Stimulated activated CD4-positive, alpha-beta T cell treated with anti-CD3 and anti-CD28 coated beads, Interleukin-1b, Interleukin-23, amount 100 ng/mL, for 1 hour (primary cell): ENCODE data around the gene ARHGAP12.

Source experiments
- DNase-seq, 2 donors: peaks; one replicate each; pipeline ENCODE4 v3.0.0-alpha.2; 2020; ENCODE audit warnings: low read depth in 2 of 2

Gene ARHGAP12

DNA sequence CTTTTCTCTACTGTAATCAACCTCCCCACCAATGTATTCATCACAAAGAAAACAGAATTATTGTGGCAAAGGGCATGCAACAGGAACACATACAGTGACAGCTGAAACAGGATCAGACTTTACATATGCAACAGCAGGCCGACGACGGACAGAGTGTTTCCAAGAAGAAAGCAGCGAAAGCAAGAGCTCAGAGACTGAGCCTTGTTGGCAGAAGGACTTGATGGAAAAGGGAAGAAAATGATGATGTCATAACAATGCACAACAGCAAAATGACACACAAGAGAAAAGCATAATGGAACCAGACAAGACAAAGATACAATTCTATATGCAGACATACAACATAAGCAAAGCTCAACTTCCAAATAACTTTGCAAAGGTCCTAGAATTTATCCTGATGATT is 106.5 kb downstream of the ARHGAP12 start:
- DNase-seq, result no peak

DNA sequence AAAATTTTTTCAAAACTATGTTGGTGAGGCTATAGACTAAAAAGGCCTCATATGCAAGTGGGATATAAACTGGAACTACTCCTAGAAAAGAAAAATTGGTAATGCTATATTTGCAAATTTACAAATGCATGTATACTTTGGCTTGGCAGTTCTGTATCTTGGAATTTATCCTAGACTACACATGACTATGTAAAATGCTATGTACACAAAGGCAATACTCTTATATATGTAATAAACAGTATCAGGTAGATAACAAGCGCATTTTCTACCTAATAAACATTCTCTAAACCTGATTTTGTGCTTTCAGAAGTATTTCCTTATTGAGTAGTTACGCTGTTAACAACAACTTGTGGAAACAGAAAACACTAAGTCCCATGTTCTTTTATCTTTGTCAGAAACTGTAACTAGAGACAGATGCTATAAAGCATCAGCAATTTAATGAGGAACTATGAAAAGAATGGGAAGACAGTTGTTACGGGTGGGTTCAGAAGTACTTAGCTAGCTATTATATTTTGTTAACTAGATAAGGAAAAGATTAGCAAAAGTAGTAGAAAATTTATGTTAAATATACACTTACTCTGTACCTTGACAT is 107.8 kb downstream of the ARHGAP12 start:
- DNase-seq, result no peak

DNA sequence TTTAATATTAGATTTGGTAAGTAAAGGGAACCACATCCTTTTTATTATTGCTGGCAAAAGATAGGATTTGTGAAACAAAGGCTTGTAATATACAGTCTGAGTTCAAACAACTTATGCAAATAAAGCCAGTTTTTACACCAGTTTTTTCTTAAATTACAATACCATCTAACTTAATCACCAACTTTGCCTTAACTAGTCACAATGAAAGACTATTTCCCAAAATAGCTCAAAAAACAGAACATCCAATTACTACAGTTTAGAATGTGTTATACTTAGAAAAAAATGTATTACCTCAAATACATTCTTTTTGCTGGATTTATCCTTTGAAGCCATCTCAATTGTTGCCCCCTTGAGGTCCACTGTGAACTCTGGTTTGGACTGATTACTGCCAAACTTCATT is 108.5 kb downstream of the ARHGAP12 start:
- DNase-seq, result no peak

DNA sequence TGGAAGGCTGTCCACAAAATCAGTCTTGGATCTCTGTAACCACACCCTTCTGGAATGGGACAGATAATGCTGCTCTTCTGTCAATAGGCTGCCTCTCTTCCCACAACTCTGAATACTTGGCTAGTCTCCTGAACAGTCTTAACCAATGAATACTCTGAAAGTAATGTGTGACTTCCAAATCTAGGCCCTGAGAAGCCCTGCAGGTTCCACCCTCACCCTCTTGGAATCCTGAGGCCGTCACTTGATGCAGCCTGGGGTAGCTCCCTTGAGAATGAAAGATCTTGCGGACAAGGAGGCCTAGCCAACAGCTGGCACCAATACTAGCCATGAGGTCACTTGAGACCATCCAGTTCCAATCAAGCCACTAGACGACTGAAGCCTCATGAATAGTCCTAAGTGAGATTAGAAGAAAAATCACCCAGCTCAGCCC is 109.2 kb downstream of the ARHGAP12 start:
- DNase-seq, result no peak

DNA sequence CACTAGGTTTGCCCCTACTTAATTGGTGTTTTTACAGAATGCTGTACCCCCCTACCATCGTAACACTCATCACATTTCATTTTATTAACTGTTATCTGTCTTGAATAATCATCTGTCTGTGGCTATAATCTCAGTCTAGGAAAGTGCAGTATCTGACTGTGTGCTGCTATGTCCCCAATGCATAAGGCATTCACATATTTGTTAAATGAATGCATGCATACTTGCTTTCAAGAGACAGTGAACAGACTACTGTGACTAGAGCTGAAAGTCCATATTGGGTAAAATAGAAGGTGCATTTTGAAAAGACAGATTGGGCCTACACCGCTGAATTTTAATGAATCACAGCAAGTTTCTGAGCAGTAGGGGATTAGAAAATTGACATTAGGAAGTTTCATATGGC is 112.3 kb downstream of the ARHGAP12 start:
- no peak for DNase-seq

DNA sequence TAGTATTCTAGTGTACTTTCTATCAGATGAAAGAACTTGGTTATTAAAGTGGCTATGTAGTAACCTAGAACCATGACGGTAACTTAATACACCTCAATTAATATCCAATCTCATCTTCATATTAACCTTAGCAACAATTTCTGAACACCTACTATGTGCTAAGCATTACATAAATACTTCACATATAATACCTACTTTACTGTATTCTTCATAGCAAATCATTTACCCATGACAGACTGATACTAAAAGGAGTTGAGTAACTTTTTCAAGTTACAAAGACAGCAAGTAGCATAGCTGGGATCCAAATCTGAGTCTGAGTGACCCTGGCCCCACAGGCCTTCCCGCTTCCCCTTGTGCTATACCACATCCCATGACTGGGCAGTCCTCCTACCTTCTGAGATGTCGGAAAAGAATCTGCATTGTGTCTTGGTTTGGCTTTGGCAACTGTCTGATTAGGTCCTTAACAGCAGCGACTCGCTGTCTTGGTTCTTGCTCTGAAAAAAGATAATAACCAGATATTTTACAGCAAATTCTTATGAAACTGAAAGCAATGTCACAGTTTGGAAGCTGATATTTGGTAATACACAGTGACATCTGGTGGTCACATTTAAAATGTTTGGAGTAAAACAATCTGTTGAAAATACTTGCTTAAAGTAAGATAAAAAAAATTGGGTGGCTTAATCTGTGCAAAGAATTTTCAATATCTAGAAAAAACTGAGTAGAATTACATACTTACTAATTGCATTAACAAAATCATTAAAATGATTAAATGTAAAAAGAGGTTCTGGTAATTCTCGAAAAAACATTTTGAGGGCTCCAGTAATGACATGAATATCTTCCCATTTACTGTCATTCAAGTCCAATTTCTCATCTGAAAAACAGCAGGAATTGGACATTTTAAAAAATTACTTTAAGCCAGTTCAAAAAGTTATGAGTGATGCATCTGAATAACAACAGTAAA is 120.1 kb downstream of the ARHGAP12 start:
- no peak for DNase-seq

DNA sequence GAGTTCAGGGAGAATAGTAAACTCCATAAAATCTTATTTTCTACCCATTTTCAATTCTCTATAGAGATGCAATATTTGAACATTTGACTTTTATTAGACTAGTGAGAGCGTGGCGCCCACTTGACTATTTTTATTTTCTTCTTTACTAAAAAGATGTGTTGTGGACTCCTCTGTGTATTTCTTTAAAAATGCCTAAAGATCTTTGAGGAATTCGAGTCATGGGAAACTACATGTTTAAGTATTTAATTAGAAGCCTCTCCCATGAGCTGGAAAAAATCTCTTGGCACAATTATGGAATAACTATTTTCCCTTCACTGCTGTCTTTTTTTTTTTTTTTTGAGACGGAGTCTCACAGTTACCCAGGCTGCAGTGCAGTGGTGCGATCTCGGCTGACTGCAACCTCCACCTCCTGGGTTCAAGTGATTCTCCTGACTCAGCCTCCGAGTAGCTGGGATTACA is 124.2 kb downstream of the ARHGAP12 start:
- no peak for DNase-seq

DNA sequence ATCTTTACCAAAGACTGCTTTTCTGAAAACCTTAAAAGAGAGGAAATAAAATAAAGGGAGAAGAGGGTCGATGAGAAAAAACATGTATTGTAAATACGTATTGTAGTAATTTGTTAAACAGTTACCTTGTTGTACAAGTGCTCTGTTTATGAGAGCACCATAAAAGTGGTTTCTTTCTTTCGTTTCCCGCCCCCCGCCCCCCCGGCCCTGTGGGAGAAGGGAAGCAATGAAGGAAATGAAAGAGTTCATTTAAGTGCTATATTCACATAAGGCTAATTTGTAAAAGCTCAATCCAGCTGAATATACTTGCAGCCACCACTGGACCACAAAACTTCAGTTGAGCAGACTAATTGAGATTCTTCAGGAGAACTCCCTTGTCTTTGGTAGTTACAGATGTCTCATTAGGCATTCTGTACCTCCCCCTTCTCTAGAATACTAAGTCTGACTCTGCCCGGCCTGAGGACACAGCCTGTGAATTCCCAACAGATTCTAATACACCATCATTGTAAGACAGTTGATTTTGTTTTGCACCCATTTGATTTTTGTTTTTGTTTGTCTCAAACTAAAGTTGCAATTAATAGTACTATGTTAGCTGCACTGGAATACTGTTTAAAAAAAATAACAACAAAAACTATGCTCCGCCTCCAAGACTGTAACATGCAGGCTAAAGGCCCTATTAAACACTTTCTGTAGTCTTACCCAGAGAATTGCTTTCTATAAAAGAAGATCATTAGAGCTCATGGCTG is 124.9 kb downstream of the ARHGAP12 start:
- DNase-seq, result no peak

DNA sequence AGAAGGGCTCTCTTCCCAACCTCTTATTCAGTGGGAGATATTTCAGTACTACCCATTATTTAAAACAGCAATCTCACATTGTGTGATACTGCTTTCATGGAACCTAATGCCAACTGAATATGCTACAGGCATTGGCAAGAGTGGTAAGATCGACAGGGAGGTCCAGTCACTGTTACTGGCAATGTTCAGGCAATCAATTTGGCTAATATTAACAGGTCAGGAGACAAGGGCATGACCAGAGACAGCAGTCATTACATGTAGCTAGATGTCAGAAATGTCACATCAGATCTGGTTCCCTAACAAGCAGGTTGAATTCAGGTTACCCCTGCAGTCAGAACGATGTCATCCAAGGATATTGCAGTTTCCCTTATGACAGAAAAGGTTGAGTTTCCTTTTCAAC is 129.4 kb downstream of the ARHGAP12 start:
- DNase-seq, result no peak

DNA sequence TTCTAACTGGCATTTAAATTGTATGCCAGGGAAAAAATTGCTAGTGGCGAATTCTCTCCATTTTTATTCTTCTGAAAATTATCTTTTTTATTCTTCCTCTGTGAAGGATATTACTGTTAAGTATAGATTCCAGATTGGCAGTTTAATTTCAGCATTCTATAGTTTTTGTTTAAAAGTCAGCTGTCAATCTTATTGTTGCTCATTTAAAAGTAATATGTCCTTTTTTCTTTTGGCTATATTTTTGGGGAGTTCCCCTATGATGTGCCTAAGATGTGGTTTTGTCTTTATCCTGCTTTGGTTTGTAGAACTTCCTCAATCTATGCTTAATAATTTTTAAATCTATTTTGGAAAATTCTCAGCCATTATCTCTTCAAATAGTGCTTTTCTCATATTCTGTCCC is 135.9 kb downstream of the ARHGAP12 start:
- no peak for DNase-seq

DNA sequence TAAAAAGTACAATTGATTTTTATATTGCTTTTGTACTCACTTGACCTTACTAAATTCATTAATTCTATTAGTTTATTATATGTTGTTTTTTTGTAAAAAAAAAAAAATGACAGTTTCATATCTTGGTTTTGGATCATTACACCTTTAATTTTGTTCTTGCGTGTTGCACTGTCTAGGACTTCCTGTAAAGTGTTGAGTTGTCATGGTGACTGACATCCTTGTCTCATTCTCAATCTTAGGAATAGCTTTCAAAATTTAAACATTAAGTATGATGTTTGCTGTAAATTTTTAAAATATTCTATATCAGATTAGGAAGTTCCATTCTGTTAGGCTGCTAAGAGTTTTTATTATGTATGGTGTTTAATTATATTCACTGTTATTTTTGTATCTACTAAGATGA is 139.1 kb downstream of the ARHGAP12 start:
- DNase-seq, result no peak

DNA sequence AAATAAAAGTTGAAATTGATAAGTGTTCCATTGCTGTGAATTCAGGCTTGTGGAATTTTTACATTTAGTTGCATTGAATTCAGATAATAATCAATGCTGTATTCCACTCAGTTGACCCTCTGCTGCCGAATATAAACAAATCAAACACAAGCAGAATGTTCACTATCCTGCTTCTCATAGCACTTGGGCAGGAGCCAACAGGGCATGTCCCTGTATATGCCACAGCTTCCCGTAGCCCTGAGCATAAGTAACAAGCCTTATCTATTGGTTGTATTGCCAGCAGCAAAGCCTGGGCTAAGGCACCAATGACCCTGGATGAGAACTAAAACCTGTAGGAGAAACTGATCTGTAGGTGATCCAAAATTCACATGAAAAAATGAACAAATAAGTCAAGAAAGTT is 145.9 kb downstream of the ARHGAP12 start:
- DNase-seq, result no peak

DNA sequence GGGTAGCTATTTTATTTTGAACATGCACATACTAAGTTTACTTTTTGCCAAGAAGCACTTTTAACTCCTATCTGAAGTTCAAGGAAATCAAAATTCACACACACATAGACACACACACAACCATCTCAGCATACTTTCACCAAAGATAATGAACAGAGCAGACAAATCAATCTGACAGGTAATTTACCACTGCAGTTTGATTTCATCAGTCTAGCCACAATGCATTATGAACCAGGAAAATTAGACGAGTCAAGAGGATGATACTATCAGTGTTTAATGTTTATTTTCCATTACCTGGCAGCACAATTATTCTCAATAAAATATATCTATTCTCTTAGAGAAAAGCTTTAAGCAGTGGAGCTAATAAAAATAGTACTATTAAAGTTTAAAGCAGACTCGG is 147.9 kb downstream of the ARHGAP12 start:
- no peak for DNase-seq

DNA sequence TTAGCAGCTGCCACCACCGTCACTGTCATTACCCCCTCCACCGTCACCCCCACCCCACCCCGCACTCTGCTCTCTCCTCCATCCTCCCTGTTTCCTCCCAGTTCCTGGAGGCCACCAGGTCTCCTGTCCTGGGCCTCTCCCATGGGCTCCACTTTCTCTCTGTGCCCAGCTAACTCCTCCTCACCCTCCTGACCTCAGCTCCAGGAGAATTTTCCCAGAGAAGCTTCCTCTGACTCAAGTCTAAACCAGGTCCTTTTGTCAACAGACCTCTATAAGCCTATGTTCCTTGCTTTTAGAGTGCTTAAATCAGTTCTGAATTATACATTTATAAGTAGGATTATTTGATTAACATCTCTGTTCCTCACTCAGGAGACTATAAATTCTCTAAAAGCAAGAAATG is 150.0 kb downstream of the ARHGAP12 start:
- no peak for DNase-seq

DNA sequence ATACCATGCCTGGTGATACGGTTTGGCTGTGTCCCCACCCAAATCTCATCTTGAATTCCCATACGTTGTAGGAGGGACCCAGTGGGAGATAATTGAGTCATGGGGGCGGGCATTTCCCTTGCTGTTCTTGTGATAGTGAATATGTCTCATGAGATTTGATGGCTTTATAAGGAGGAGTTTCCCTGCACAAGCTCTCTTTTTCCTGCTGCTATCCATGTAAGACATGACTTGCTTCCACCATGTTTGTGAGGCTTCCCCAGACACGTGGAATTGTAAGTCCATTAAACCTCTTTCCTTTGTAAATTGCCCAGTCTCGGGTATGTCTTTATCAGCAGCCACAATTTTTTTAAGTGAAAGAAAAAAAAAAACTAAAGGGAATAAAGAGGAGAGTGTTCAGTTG is 152.5 kb downstream of the ARHGAP12 start:
- DNase-seq, result no peak

DNA sequence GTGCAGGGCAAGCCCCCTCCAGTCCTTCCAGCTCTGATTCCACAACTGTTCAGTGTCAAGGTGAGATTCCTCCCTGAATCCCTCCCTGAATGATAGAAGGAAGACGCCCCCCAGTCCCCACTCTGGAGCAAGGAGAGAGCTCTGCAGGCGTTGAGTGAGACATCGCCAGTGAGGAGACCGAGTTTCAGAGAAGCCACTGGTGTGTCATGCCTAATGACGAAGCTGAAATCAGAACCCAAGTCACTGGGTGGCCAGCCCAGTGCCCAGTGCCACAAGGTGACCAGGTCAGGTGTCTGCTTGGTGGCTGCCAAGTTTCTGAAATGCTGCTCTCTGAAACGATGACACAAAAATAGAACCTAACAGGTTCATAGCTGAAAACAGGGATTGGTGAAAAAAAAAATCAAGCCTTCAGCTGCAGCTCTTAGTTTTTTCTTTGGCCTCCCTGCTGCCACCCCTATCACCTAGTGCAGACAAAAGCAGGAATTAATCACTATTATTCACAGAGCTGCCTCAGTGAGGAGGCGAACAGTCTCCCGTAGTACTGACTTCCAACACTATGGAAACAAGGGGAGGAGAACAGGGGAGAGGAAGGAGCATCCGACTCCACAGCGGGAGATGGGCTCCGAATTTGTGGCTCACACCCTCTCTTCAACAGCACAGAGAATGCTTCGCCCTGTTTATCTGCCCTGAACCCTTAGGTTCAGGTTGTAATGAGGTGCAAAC is 153.5 kb downstream of the ARHGAP12 start:
- DNase-seq, result no peak

DNA sequence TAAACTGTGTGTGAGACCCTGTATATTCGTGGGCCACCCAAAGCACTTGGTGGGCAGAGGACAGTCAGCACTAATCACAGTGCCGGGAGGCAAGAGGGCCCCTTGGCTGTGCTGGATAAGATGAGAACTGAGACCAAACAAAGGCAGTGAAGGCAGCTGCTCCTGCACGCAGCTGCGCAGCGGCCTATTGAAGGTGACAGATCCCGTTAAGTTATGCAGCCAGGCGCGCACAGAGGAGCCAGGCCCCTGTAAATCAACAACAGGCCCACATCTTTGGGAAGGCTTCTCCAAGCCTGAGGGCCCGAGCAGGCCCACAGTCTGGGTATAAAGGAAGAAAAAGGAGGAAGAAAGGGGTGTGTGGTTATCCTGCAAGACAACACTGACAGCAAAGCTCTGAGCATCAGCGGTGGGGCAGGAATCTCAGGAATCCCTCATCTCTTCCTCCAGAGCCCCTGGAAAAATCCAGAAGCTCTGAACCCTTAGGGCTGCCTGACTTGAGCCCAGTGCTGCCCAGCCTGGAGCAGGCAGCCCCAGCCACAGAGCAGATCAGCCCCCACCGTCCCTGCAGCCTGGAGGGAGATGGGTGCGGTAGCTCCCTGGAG is 154.2 kb downstream of the ARHGAP12 start:
- DNase-seq, result no peak

DNA sequence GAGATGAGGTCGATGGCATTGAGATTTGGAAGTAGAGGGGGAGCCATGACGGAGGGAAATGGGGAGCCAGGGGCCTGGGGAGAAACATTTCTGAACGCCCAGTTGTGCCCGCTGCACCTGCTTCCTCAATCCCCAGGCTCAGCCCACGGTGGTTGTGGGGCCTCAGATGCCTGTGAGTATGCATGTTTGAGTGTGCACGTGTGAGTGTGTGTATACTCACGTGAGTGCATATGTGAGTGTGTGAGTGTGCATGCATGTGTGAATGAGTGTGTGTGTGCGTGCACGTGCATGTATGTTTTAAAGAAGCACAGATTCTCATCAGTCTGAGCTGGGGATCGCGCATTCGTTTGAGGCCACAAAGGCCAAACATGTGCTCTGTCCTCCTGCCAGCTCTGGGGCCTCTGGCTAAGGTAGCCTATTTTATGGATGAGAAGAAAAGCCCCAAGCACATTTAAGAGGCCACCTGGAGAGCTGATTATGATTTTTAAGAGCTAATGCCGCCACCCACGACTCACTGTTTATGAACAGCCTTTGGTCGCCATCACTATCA is 154.8 kb downstream of the ARHGAP12 start:
- no peak for DNase-seq

DNA sequence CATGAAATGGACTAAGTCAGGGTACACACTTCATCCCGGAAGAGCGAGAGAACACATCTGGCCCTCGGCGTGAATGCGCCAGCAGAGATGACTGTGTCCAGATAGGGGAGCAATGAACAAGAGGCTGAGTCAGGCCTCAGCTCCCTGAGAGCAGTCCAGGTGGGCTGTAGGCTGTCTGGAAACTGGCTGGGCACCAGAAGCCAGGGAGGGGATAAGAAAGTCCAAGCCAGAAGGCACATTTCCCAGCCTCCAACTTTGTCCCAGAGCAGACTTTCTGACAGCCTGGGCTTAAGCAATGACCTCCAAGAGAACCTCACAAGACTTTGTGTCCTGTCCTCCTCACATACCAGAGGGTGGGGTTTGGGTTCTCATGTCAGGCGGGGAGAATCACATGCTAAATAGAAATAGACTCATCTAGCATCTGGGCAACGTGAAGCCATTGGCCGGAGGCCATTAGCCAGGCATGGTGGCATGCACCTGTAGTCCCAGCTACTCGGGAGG is 157.2 kb downstream of the ARHGAP12 start:
- DNase-seq, result no peak

DNA sequence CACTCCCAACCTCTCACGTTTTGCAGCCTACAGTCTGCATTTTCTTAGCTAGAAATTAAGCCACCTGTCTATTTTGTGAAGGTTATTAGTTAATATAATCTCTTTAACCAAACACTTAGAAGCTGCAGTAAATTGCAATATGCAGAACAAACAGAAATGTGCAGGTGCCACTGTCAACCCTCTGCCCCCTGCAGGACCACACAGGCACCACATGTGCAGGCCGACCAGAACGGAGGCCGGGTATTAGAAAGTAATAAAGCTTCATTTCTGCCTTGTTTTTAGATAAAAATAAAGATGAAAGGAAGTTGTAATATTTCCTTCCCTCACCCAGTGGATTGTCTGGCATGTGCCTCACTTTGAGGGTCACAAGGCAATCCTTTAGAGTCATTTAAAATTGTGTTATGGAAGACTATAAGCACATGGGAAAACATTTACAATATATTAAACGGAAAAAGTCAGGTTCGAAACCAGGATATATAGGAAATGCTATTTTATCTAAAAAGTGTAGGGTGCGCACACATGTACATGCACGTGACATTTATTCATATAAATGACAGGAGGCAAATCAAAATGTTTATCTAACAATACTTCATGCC is 158.2 kb downstream of the ARHGAP12 start:
- DNase-seq, result peak in 1 of 2 donors; percentile 46
